Liver (tissue), 9 donors: Measurements from ENCODE around the gene AATK. TPM values are rescaled to one million over a fixed set of nuclear protein-coding genes. Genes with fewer than 3 reads are reported as not detected.

Experiments
- DNase-seq: peaks from one replicate; pipeline ENCODE4 v3.0.0-alpha.2; 2017; ENCODE audit warnings: low spot score
- H3K27ac ChIP-seq, 2 donors: one replicate each; pipeline ENCODE4 v1.7.0; 2013; ENCODE audit warnings: inconsistent platforms in 2 of 2, low read length in 2 of 2, control low read depth in 1 of 2, low read depth in 1 of 2, mild to moderate bottlenecking in 1 of 2
- H3K27me3 ChIP-seq, 4 donors: one replicate each; pipeline versions ENCODE4 v1.6.1 to v1.7.0; 2013; ENCODE audit warnings: low read length in 3 of 4, inconsistent platforms in 1 of 4, mild to moderate bottlenecking in 1 of 4, moderate library complexity in 1 of 4; ENCODE audit not compliant: control insufficient read depth in 4 of 4, insufficient read depth in 4 of 4
- H3K36me3 ChIP-seq, 4 donors: one replicate each; pipeline versions ENCODE4 v1.6.1 to v1.7.0; 2013; ENCODE audit warnings: low read length in 3 of 4, mild to moderate bottlenecking in 3 of 4, low read depth in 1 of 4, moderate library complexity in 1 of 4; ENCODE audit not compliant: control insufficient read depth in 4 of 4, insufficient read depth in 3 of 4
- H3K4me1 ChIP-seq, 4 donors: one replicate each; pipeline versions ENCODE4 v1.6.1 to v1.7.0; 2013; ENCODE audit warnings: low read length in 3 of 4, mild to moderate bottlenecking in 3 of 4, moderate library complexity in 1 of 4; ENCODE audit not compliant: control insufficient read depth in 4 of 4, insufficient read depth in 4 of 4
- H3K4me3 ChIP-seq, 3 donors: one replicate each; pipeline versions ENCODE4 v1.6.1 to v1.7.0; 2013; ENCODE audit warnings: low read length in 3 of 3, control low read depth in 1 of 3, low read depth in 1 of 3, mild to moderate bottlenecking in 1 of 3
- H3K9ac ChIP-seq, 2 donors: one replicate each; pipeline ENCODE4 v1.7.0; 2013; ENCODE audit warnings: low read length in 2 of 2, mild to moderate bottlenecking in 2 of 2, moderate library complexity in 2 of 2, control low read depth in 1 of 2, low read depth in 1 of 2
- H3K9me3 ChIP-seq, 4 donors: one replicate each; pipeline versions ENCODE4 v1.6.1 to v1.7.0; 2013; ENCODE audit warnings: low read length in 3 of 4; ENCODE audit not compliant: control insufficient read depth in 4 of 4
- CTCF ChIP-seq: fragments of 150-350 bp; IDR thresholded peaks from 2 replicates; pipeline ENCODE4 v1.5.1; 2017; ENCODE audit warnings: improper control_type of control experiment, low read depth, low read length; ENCODE audit not compliant: missing input control
- EGR1 ChIP-seq, 2 donors: IDR thresholded peaks; 2 replicates each; pipeline ENCODE4 v1.6.1; 2016 to 2018; ENCODE audit warnings: antibody characterized with exemption in 2 of 2, low read depth in 2 of 2
- FOXA1 ChIP-seq: IDR thresholded peaks from 2 replicates; pipeline ENCODE4 v1.6.1; 2016; ENCODE audit warnings: antibody characterized with exemption
- FOXA2 ChIP-seq: IDR thresholded peaks from 2 replicates; pipeline ENCODE4 v1.6.1; 2016; ENCODE audit warnings: antibody characterized with exemption
- GABPA ChIP-seq, 2 donors: IDR thresholded peaks in 1 of 2; conservative IDR thresholded peaks in 1 of 2; 2 replicates each; pipeline ENCODE4 v1.6.1; 2016; ENCODE audit warnings: antibody characterized with exemption in 2 of 2, mild to moderate bottlenecking in 1 of 2, moderate library complexity in 1 of 2
- HNF4A ChIP-seq, 2 donors: conservative IDR thresholded peaks; 2 replicates each; pipeline ENCODE4 v1.6.1; 2016; ENCODE audit warnings: antibody characterized with exemption in 2 of 2, mild to moderate bottlenecking in 2 of 2
- HNF4G ChIP-seq: IDR thresholded peaks from 2 replicates; pipeline ENCODE4 v1.6.1; 2016; ENCODE audit warnings: antibody characterized with exemption
- RAD21 ChIP-seq, 2 donors: IDR thresholded peaks; 2 replicates each; pipeline ENCODE4 v1.6.1; 2016; ENCODE audit warnings: antibody characterized with exemption in 2 of 2, mild to moderate bottlenecking in 2 of 2
- REST ChIP-seq: IDR thresholded peaks from 2 replicates; pipeline ENCODE4 v1.6.1; 2016; ENCODE audit warnings: antibody characterized with exemption, mild to moderate bottlenecking
- RXRA ChIP-seq, 2 donors: IDR thresholded peaks; 2 replicates each; pipeline ENCODE4 v1.6.1; 2017 to 2018; ENCODE audit warnings: antibody characterized with exemption in 2 of 2, mild to moderate bottlenecking in 1 of 2
- SP1 ChIP-seq: IDR thresholded peaks from 2 replicates; pipeline ENCODE4 v1.6.1; 2018; ENCODE audit warnings: antibody characterized with exemption, mild to moderate bottlenecking
- TAF1 ChIP-seq: conservative IDR thresholded peaks from 2 replicates; pipeline ENCODE4 v1.6.1; 2016; ENCODE audit warnings: antibody characterized with exemption, mild to moderate bottlenecking
- YY1 ChIP-seq: IDR thresholded peaks from 2 replicates; pipeline ENCODE4 v1.6.1; 2016; ENCODE audit warnings: antibody characterized with exemption, mild to moderate bottlenecking
- WGBS: extraction: QIAGEN DNeasy Blood & Tissue Kit; methylation state at CpG from one replicate; pipeline ENCODE4 v1.1.7; 2013; 5-methylcytosine and 5-hydroxymethylcytosine counted together
- polyA plus RNA-seq, 2 donors: library from polyadenylated mRNA; stranded (reverse) in 1 of 2; unstranded in 1 of 2; fragments of 200-250 nt in 1 of 2; fragments of >200 nt in 1 of 2; fragmentation: Nextera tagmentation in 1 of 2; extraction: Ambion mirVana in 1 of 2; gene quantifications; one replicate each; pipeline versions ENCODE4 v1.2.1 to v1.2.3, GENCODE V29; 2013 to 2015
- total RNA-seq, 2 donors: library from RNA; depleted of rRNA; stranded (reverse); fragments of >200 nt; gene quantifications; one replicate each; pipeline ENCODE4 v1.2.3, GENCODE V29; 2014
- TF ChIP-seq, protein P1 (sequence below): IDR thresholded peaks from 2 replicates; pipeline ENCODE4 v1.6.1; 2016; ENCODE audit warnings: antibody characterized with exemption
- TF ChIP-seq, protein P2 (sequence below): IDR thresholded peaks from 2 replicates; pipeline ENCODE4 v1.6.1; 2016; ENCODE audit warnings: antibody characterized with exemption
- TF ChIP-seq, protein P3 (sequence below): IDR thresholded peaks from 2 replicates; pipeline ENCODE4 v1.6.1; 2016; ENCODE audit warnings: antibody characterized with exemption
- donor health status: healthy.
- donor health status: healthy.
- donor health status: healthy.
- donor health status: healthy.
- donor health status: healthy.

AATK gene
- total and polyA plus RNA-seq, 4 donors = 0.24 to 2.3 (median 0.62) TPM

DNA sequence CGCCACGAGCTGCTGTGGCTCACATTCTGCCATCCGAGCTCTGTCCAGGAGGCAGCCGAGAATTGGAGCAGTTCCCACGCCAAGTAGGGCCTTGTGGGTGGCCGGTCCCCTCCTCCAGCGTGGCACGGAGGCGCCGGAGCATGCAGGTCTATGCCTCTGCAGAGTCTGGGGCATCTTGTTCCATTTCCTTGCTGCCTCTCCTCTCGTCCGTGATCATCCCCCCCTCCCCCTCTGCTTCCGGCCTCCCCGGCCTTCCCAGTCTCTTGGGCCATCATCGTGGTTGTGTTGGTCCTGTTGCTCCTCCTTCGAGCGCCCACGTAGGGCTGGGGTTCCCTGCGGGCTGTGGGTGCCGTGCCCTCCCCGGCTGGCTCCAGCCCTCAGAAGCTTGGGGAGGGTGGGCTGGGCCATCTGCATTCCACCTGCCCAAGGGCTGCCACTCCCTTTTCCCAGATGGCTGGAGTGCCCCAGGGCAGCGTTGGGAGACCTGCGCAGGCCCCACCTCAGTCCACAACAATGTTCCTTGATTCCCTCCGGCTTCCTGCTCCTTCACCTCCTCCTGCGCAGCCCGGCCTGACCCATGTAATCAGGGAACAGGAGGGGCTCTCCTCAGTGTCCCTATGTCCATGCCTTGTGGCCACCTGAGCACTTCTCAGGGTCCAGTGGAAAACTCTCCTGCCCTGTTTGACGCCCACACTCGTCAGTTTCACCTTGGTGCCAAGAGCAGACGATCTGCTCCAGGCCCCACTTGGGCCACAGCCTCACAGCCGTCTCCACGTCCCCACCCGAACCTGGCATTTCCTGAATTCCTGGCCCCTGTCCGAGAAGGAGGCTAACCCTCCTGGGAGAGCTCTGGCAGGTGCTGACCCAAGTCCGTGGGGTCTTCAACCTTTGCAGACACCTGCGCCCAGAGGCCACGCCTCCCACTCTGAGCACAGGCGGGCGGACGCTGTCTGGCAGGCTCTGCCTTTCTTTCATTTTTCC is 94.0 kb downstream of the AATK start:
- 86% methylated on average over 39 of the region's 39 CpGs for WGBS
- H3K9ac ChIP-seq = no peak overlapping the region

More for the DNA sequence above, 94.0 kb downstream of the AATK start:
- H3K27ac ChIP-seq = no peak overlapping the region
- H3K27me3 ChIP-seq = no peaks in the 10 kb centered on the region
- no peak for DNase-seq
- H3K4me1 ChIP-seq = peaks cover 13 to 30% (median 23%) of the 10 kb centered on the region in 4 donors
- TF ChIP-seq EGR1 (IDR thresholded peaks at IDR 0.05; ENCODE audit: low read depth in 2 of 2) (no peak), TAF1 (no peak), RAD21 (IDR thresholded peaks at IDR 0.05) (no peak), RXRA (IDR thresholded peaks at IDR 0.05) (no peak), REST (no peak), FOXA2 (no peak), HNF4G (no peak), FOXA1 (no peak), CTCF (no peak), SP1 (no peak), GABPA (IDR thresholded peaks at IDR 0.05 in 1 of 2, conservative IDR thresholded peaks at IDR 0.05 in 1 of 2) (no peak), YY1 (no peak), HNF4A (conservative IDR thresholded peaks at IDR 0.05) (no peak)
- TF ChIP-seq, protein P1, sequence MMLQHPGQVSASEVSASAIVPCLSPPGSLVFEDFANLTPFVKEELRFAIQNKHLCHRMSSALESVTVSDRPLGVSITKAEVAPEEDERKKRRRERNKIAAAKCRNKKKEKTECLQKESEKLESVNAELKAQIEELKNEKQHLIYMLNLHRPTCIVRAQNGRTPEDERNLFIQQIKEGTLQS = no peak
- TF ChIP-seq, protein P2, sequence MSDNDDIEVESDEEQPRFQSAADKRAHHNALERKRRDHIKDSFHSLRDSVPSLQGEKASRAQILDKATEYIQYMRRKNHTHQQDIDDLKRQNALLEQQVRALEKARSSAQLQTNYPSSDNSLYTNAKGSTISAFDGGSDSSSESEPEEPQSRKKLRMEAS = no peak
- TF ChIP-seq, protein P3, sequence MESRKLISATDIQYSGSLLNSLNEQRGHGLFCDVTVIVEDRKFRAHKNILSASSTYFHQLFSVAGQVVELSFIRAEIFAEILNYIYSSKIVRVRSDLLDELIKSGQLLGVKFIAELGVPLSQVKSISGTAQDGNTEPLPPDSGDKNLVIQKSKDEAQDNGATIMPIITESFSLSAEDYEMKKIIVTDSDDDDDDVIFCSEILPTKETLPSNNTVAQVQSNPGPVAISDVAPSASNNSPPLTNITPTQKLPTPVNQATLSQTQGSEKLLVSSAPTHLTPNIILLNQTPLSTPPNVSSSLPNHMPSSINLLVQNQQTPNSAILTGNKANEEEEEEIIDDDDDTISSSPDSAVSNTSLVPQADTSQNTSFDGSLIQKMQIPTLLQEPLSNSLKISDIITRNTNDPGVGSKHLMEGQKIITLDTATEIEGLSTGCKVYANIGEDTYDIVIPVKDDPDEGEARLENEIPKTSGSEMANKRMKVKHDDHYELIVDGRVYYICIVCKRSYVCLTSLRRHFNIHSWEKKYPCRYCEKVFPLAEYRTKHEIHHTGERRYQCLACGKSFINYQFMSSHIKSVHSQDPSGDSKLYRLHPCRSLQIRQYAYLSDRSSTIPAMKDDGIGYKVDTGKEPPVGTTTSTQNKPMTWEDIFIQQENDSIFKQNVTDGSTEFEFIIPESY = no peak
- H3K4me3 ChIP-seq = no peak overlapping the region
- H3K36me3 ChIP-seq = peaks cover 0 to 11% (median 4%) of the 10 kb centered on the region in 4 donors
- H3K9me3 ChIP-seq = no peaks in the 10 kb centered on the region
